ENCODE results near the gene FGGY.

The FGGY gene

GRCh38 chr1:59315529-59316463, 18.9 kb downstream of the FGGY start:
- no peak for DNase-seq (ENCODE audit: low spot score)

GRCh38 chr1:59316497-59317128, 19.7 kb downstream of the FGGY start:
- no peak for DNase-seq (ENCODE audit: low spot score)

- DNase-seq (ENCODE audit: low spot score): no peak
Observed at GRCh38 chr1:59317343-59317742, 20.4 kb downstream of the FGGY start.

- no peak for DNase-seq (ENCODE audit: low spot score)
Observed at GRCh38 chr1:59317780-59318179, 20.9 kb downstream of the FGGY start.

- no peak for DNase-seq (ENCODE audit: low spot score)
Observed at GRCh38 chr1:59318271-59318860, 21.5 kb downstream of the FGGY start.

- no peak for DNase-seq (ENCODE audit: low spot score)
Observed at GRCh38 chr1:59322394-59322793, 25.5 kb downstream of the FGGY start.

GRCh38 chr1:59322814-59323213, 25.9 kb downstream of the FGGY start:
- no peak for DNase-seq (ENCODE audit: low spot score)

- peak; percentile 4 for DNase-seq (ENCODE audit: low spot score)
Observed at GRCh38 chr1:59323879-59324278, 27.0 kb downstream of the FGGY start.

GRCh38 chr1:59328353-59328752, 31.5 kb downstream of the FGGY start:
- no peak for DNase-seq (ENCODE audit: low spot score)

GRCh38 chr1:59329412-59330053, 32.6 kb downstream of the FGGY start:
- no peak for DNase-seq (ENCODE audit: low spot score)

GRCh38 chr1:59331686-59332620, 35.1 kb downstream of the FGGY start:
- no peak for DNase-seq (ENCODE audit: low spot score)

GRCh38 chr1:59332983-59333382, 36.1 kb downstream of the FGGY start:
- DNase-seq (ENCODE audit: low spot score): peak; percentile 2

- DNase-seq (ENCODE audit: low spot score): peak; percentile 2
Observed at GRCh38 chr1:59333626-59334277, 36.9 kb downstream of the FGGY start.

- DNase-seq (ENCODE audit: low spot score): no peak
Observed at GRCh38 chr1:59340411-59341307, 43.8 kb downstream of the FGGY start.

GRCh38 chr1:59342801-59343575, 46.1 kb downstream of the FGGY start:
- no peak for DNase-seq (ENCODE audit: low spot score)

GRCh38 chr1:59343576-59343840, 46.6 kb downstream of the FGGY start:
- DNase-seq (ENCODE audit: low spot score): no peak

GRCh38 chr1:59345221-59345620, 48.3 kb downstream of the FGGY start:
- no peak for DNase-seq (ENCODE audit: low spot score)

- DNase-seq (ENCODE audit: low spot score): no peak
Observed at GRCh38 chr1:59346429-59346828, 49.5 kb downstream of the FGGY start.

- DNase-seq (ENCODE audit: low spot score): no peak
Observed at GRCh38 chr1:59349101-59349500, 52.2 kb downstream of the FGGY start.
